ENCODE results near the gene SPARC.

SPARC gene

GRCh38 chr5:151677776-151678545, 8.8 kb downstream of the SPARC start:
- DNase-seq = no peak

- no peak for DNase-seq
Observed at GRCh38 chr5:151676719-151677118, 10.0 kb downstream of the SPARC start.

GRCh38 chr5:151676314-151676712, 10.4 kb downstream of the SPARC start:
- DNase-seq = no peak

GRCh38 chr5:151675611-151676313, 11.0 kb downstream of the SPARC start:
- DNase-seq = no peak

- DNase-seq = no peak
Observed at GRCh38 chr5:151674626-151675610, 11.8 kb downstream of the SPARC start.

- no peak for DNase-seq
Observed at GRCh38 chr5:151673421-151673820, 13.3 kb downstream of the SPARC start.

GRCh38 chr5:151672516-151672915, 14.2 kb downstream of the SPARC start:
- no peak for DNase-seq

- DNase-seq = no peak
Observed at GRCh38 chr5:151671950-151672349, 14.8 kb downstream of the SPARC start.

- DNase-seq = no peak
Observed at GRCh38 chr5:151670953-151671636, 15.6 kb downstream of the SPARC start.

GRCh38 chr5:151670083-151670686, 16.5 kb downstream of the SPARC start:
- DNase-seq = no peak

GRCh38 chr5:151667083-151667482, 19.6 kb downstream of the SPARC start:
- DNase-seq = no peak

GRCh38 chr5:151665613-151666012, 21.1 kb downstream of the SPARC start:
- no peak for DNase-seq

GRCh38 chr5:151664694-151665585, 21.8 kb downstream of the SPARC start:
- DNase-seq = no peak

GRCh38 chr5:151663617-151664293, 23.0 kb downstream of the SPARC start:
- no peak for DNase-seq

GRCh38 chr5:151662805-151663204, 23.9 kb downstream of the SPARC start:
- no peak for DNase-seq

- no peak for DNase-seq
Observed at GRCh38 chr5:151661968-151662732, 24.6 kb downstream of the SPARC start.

- no peak for DNase-seq
Observed at GRCh38 chr5:151660616-151661495, 25.9 kb downstream of the SPARC start.

- DNase-seq = peak; percentile 79
Observed at GRCh38 chr5:151659001-151659754, 27.5 kb downstream of the SPARC start.
